Liver (tissue), 3 donors: Measurements from ENCODE around the gene VWA5B2.

ENCODE experiments used
- CTCF ChIP-seq: fragments of 150-350 bp; IDR thresholded peaks from 2 replicates; pipeline ENCODE4 v1.5.1; 2017; ENCODE audit warnings: improper control_type of control experiment, low read depth, low read length; ENCODE audit not compliant: missing input control
- FOXA1 ChIP-seq: IDR thresholded peaks from 2 replicates; pipeline ENCODE4 v1.6.1; 2016; ENCODE audit warnings: antibody characterized with exemption
- NR2F2 ChIP-seq: IDR thresholded peaks from 2 replicates; pipeline ENCODE4 v1.6.1; 2016; ENCODE audit warnings: antibody characterized with exemption
- RAD21 ChIP-seq, 2 donors: IDR thresholded peaks; 2 replicates each; pipeline ENCODE4 v1.6.1; 2016; ENCODE audit warnings: antibody characterized with exemption in 2 of 2, mild to moderate bottlenecking in 2 of 2
- REST ChIP-seq: IDR thresholded peaks from 2 replicates; pipeline ENCODE4 v1.6.1; 2016; ENCODE audit warnings: antibody characterized with exemption, mild to moderate bottlenecking
- TF ChIP-seq, protein P1 (sequence below): IDR thresholded peaks from 2 replicates; pipeline ENCODE4 v1.6.1; 2016; ENCODE audit warnings: antibody characterized with exemption
- donor health status: healthy.
- donor health status: healthy.

DNA sequence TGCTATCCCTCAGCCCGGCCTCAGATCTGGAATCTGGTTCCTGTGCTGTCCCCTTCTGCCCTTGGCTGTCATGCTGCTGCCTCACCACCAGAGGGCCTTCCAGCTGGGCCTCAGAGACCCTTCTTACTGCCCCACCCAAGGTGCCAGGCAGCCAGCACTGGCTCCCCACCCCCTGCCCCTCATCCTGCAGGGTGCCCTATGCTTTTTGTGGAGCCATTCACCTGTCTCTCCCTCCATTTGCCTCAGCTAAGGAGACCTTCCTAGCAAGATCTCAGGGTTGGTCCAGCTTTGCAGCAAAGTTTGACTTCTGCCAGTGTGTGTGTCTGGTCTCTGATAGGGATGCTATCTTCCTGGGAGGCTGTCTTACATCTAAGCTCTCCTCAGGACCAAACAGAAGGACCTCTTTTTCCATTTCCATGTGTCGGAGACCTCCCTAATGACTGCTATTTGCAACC, 1.9 kb upstream of the VWA5B2 start:
- TF ChIP-seq FOXA1, result no peak
- peak; percentile 79 for TF ChIP-seq CTCF
- peak; percentile 51 to 76 for TF ChIP-seq RAD21 (IDR thresholded peaks at IDR 0.05)
- TF ChIP-seq, protein P1, sequence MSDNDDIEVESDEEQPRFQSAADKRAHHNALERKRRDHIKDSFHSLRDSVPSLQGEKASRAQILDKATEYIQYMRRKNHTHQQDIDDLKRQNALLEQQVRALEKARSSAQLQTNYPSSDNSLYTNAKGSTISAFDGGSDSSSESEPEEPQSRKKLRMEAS, result no peak
- no peak for TF ChIP-seq NR2F2
- no peak for TF ChIP-seq REST
